Measurements from ENCODE around the gene ABCC8.
"Not testable (repeated sequence)": the region's sequence is repeated elsewhere in the genome, so short reads cannot be mapped to it uniquely, and the experiment has no call there.

ABCC8 gene

GRCh38 chr11:17468122-17468521, 8.5 kb downstream of the ABCC8 start:
- no peak for DNase-seq

GRCh38 chr11:17463546-17464174, 13.0 kb downstream of the ABCC8 start:
- no peak for DNase-seq

GRCh38 chr11:17462940-17463339, 13.7 kb downstream of the ABCC8 start:
- DNase-seq: no peak

GRCh38 chr11:17460406-17460805, 16.2 kb downstream of the ABCC8 start:
- DNase-seq: no peak

- no peak for DNase-seq
Measured at GRCh38 chr11:17459236-17459896, 17.3 kb downstream of the ABCC8 start.

- no peak for DNase-seq
Measured at GRCh38 chr11:17458268-17458667, 18.4 kb downstream of the ABCC8 start.

- no peak for DNase-seq
Measured at GRCh38 chr11:17457396-17458173, 19.1 kb downstream of the ABCC8 start.

GRCh38 chr11:17452668-17453067, 24.0 kb downstream of the ABCC8 start:
- no peak for DNase-seq

GRCh38 chr11:17449158-17449557, 27.5 kb downstream of the ABCC8 start:
- no peak for DNase-seq

GRCh38 chr11:17446482-17446881, 30.2 kb downstream of the ABCC8 start:
- no peak for DNase-seq

GRCh38 chr11:17445240-17445795, 31.3 kb downstream of the ABCC8 start:
- DNase-seq: no peak

- DNase-seq: no peak
Measured at GRCh38 chr11:17443926-17444690, 32.5 kb downstream of the ABCC8 start.

- DNase-seq: no peak
Measured at GRCh38 chr11:17443423-17443822, 33.2 kb downstream of the ABCC8 start.

- DNase-seq: no peak
Measured at GRCh38 chr11:17443000-17443399, 33.6 kb downstream of the ABCC8 start.

- DNase-seq: peak; percentile 85
Measured at GRCh38 chr11:17439316-17439782, 37.3 kb downstream of the ABCC8 start.

GRCh38 chr11:17437366-17437765, 39.3 kb downstream of the ABCC8 start:
- no peak for DNase-seq

- DNase-seq: no peak
Measured at GRCh38 chr11:17434108-17434507, 42.5 kb downstream of the ABCC8 start.

GRCh38 chr11:17432002-17432401, 44.6 kb downstream of the ABCC8 start:
- no peak for DNase-seq

GRCh38 chr11:17431139-17431538, 45.5 kb downstream of the ABCC8 start:
- no peak for DNase-seq

- no peak for DNase-seq
Measured at GRCh38 chr11:17430616-17431015, 46.0 kb downstream of the ABCC8 start.

GRCh38 chr11:17428925-17429324, 47.7 kb downstream of the ABCC8 start:
- no peak for DNase-seq

GRCh38 chr11:17428261-17428660, 48.4 kb downstream of the ABCC8 start:
- no peak for DNase-seq

- DNase-seq: not testable (repeated sequence)
Measured at GRCh38 chr11:17426233-17426632, 50.4 kb downstream of the ABCC8 start.

All from NCI-H2029 (cell line).